K562 (cell line): ENCODE measurements around the gene TSPAN13. TPM values are rescaled to one million over a fixed set of nuclear protein-coding genes. Genes with fewer than 3 reads are reported as not detected.

ENCODE experiments used
- ATAC-seq: fragments of 200-7000 bp; cut with Tn5 transposase; 3 replicates; pipeline ENCODE4 v1.9.1; 2020; ENCODE audit warnings: moderate library complexity
- BruUV-seq: library from RNA; stranded (reverse); fragments of 400-500 nt; replicated peaks from 2 replicates; lab custom pipeline; 2021; lab: Mats Ljungman, UMichigan
- CTCF ChIA-PET: fragments of 300-600 bp; formaldehyde crosslinking; extraction: SDS; loops from one replicate; lab custom pipeline; 2021; ENCODE audit warnings: low intra/inter-chr PET ratio; lab: Yijun Ruan, JAX
- POLR2A ChIA-PET: fragments of 300-600, 350-650 bp; sonication (Branson Sonifier 250); formaldehyde crosslinking; extraction: SDS; loops from one replicate; lab custom pipeline; 2021; ENCODE audit warnings: antibody characterized with exemption, inconsistent platforms; lab: Yijun Ruan, JAX
- DNase-seq, 4 experiments: peaks; one replicate each; pipeline versions ENCODE4 v3.0.0 to v3.0.0-alpha.2; 2011 to 2018; ENCODE audit warnings: low spot score in 3 of 4, mixed read lengths in 3 of 4; ENCODE audit errors: extremely low read depth in 1 of 4
- FAIRE-seq: peaks from 2 replicates; lab custom pipeline; 2011; peaks lifted over from hg19 to GRCh38; lab: Jason Lieb, UNC
- H2AFZ ChIP-seq: 2 replicates; pipeline ENCODE4 v1.6.0; 2011; ENCODE audit warnings: low read depth, low read length, control low read depth, inconsistent platforms
- H3K27ac ChIP-seq: fragments of 200-600 bp; 3 replicates; pipeline ENCODE4 v1.8.0; 2011; ENCODE audit warnings: low read depth, mild to moderate bottlenecking, control low read depth, inconsistent platforms, low read length, moderate library complexity, mixed read lengths; ENCODE audit errors: extremely low read depth
- H3K27me3 ChIP-seq, 2 experiments: fragments of 300-600 bp in 1 of 2; 2 replicates in 1 of 2; 3 replicates in 1 of 2; pipeline versions ENCODE4 v1.6.0 to v1.8.0; 2011; ENCODE audit warnings: inconsistent platforms in 2 of 2, low read length in 2 of 2, mild to moderate bottlenecking in 1 of 2, mixed read lengths in 1 of 2, moderate library complexity in 1 of 2; ENCODE audit not compliant: control insufficient read depth in 2 of 2, insufficient read depth in 2 of 2
- H3K36me3 ChIP-seq: fragments of 300-600 bp; 3 replicates; pipeline ENCODE4 v1.8.0; 2011; ENCODE audit warnings: mild to moderate bottlenecking, low read length, inconsistent platforms; ENCODE audit not compliant: control insufficient read depth, insufficient read depth
- H3K4me1 ChIP-seq, 2 experiments: fragments of 200-600 bp in 1 of 2; replicated peaks in 1 of 2; 2 replicates in 1 of 2; 3 replicates in 1 of 2; pipeline versions ENCODE4 v1.5.1 to v1.8.0; 2011; ENCODE audit warnings: inconsistent platforms in 2 of 2, low read length in 2 of 2, mild to moderate bottlenecking in 1 of 2, mixed read lengths in 1 of 2, moderate library complexity in 1 of 2; ENCODE audit not compliant: control insufficient read depth in 2 of 2, insufficient read depth in 2 of 2
- H3K4me2 ChIP-seq: 2 replicates; pipeline ENCODE4 v1.6.1; 2011; ENCODE audit warnings: low read length, control low read depth, inconsistent platforms, mixed read lengths; ENCODE audit not compliant: insufficient read depth
- H3K4me3 ChIP-seq: fragments of 200-600 bp; sonication (generic), shearing (Covaris generic); 2 replicates; pipeline ENCODE4 v1.5.1; 2016; ENCODE audit warnings: control low read depth, inconsistent platforms
- H3K79me2 ChIP-seq: fragments of 200-600 bp; 3 replicates; pipeline ENCODE4 v1.8.0; 2011; ENCODE audit warnings: low read length, inconsistent platforms; ENCODE audit not compliant: control insufficient read depth, insufficient read depth
- H3K9ac ChIP-seq, 2 experiments: 2 replicates each; pipeline versions ENCODE4 v1.6.0 to v1.6.1; 2011; ENCODE audit warnings: low read depth in 2 of 2, low read length in 2 of 2, control low read depth in 1 of 2, inconsistent platforms in 1 of 2, mild to moderate bottlenecking in 1 of 2, mixed read lengths in 1 of 2; ENCODE audit not compliant: insufficient read depth in 1 of 2
- H3K9me1 ChIP-seq: one replicate; pipeline ENCODE4 v1.6.0; 2011; ENCODE audit warnings: inconsistent platforms, mild to moderate bottlenecking, low read length, moderate library complexity; ENCODE audit not compliant: control insufficient read depth, insufficient read depth
- H3K9me3 ChIP-seq: replicated peaks from 2 replicates; pipeline ENCODE4 v1.5.1; 2011; ENCODE audit warnings: low read depth, low read length, inconsistent platforms; ENCODE audit not compliant: control insufficient read depth, insufficient read depth
- H4K20me1 ChIP-seq: replicated peaks from 2 replicates; pipeline ENCODE4 v1.6.1; 2011; ENCODE audit warnings: low read length, inconsistent platforms, mixed read lengths; ENCODE audit not compliant: control insufficient read depth, insufficient read depth
- GTF2E2 ChIP-seq: fragments of 200-800 bp; sonication (Bioruptor generic); IDR thresholded peaks from 2 replicates; pipeline ENCODE4 v1.6.1; 2016; ENCODE audit warnings: missing genetic modification characterization, missing compliant biosample characterization
- SRSF9 ChIP-seq: fragments of 200-400 bp; formaldehyde crosslinking; IDR thresholded peaks from 2 replicates; pipeline ENCODE4 v1.6.1; 2017; ENCODE audit warnings: low read depth, low read length, borderline replicate concordance
- ZFX ChIP-seq: sonication (generic); formaldehyde crosslinking; IDR thresholded peaks from 2 replicates; pipeline ENCODE4 v1.8.0; 2022; ENCODE audit warnings: mild to moderate bottlenecking, missing genetic modification reagents, moderate library complexity
- ZNF512 ChIP-seq: IDR thresholded peaks from 2 replicates; pipeline ENCODE4 v1.6.1; 2016; ENCODE audit warnings: missing genetic modification characterization, missing compliant biosample characterization
- ZNF766 ChIP-seq: fragments of 200-800 bp; sonication (Bioruptor generic); conservative IDR thresholded peaks from 2 replicates; pipeline ENCODE4 v1.6.1; 2016; ENCODE audit warnings: missing genetic modification characterization, missing compliant biosample characterization
- WGBS: fragments of 100-300 bp; shearing (Covaris generic); methylation state at CpG from one replicate; pipeline ENCODE4 v1.1.6; 2016; ENCODE audit warnings: low coverage, mixed read lengths; ENCODE audit not compliant: insufficient coverage; ENCODE audit errors: missing lambda C conversion rate; 5-methylcytosine and 5-hydroxymethylcytosine counted together
- in situ Hi-C: fragments of 300-500 bp; cut with MboI; formaldehyde crosslinking; loops from 4 replicates; pipeline ENCODE4 v1.15.0; 2018; ENCODE audit warnings: inconsistent platforms, mixed read lengths
- intact Hi-C: fragments of 100-400 bp; cut with micrococcal nuclease; formaldehyde crosslinking; loops from 2 replicates; pipeline ENCODE4 v1.14.2; 2022
- polyA plus RNA-seq, 8 experiments: library from polyadenylated mRNA; depleted of rRNA in 4 of 8; stranded (reverse) in 5 of 8; unstranded in 3 of 8; fragments of >200 nt; fragmentation: Nextera tagmentation in 2 of 8; fragmentation: Illumina TruSeq in 1 of 8; extraction: Ambion mirVana in 2 of 8; extraction: Trizol in 1 of 8; gene quantifications; 2 replicates each; pipeline versions ENCODE4 v1.2.1 to v1.2.3, GENCODE V29; 2011 to 2014; ENCODE audit warnings: inconsistent platforms in 1 of 8, missing spikeins in 1 of 8
- total RNA-seq, 7 experiments: library from RNA; depleted of rRNA in 6 of 7; stranded (reverse); fragments of >200 nt in 6 of 7; fragmentation: Illumina TruSeq in 2 of 7; extraction: Trizol in 2 of 7; gene quantifications; 2 replicates each; pipeline versions ENCODE4 v1.2.1 to v1.2.3, GENCODE V29; 2011 to 2021; ENCODE audit warnings: low replicate concordance in 1 of 7

The TSPAN13 gene
- total and polyA plus RNA-seq, 9 of the 15 experiments (the other 6 are each of a cell fraction or from before 2014, with no cell fraction given) = 7.8 to 46.3 (median 20.0) TPM

GRCh38 chr7:16759840-16760239, 6.3 kb downstream of the TSPAN13 start:
- DNase-seq = no peak
- ChIA-PET CTCF (no interaction called here), POLR2A (interaction anchor here (0.7 kb wide), 1 partner anchor 15 kb away, joined by 4 read pairs; no protein-coding TSS in a partner anchor)
- no peak for TF ChIP-seq GTF2E2 (tag)
- TF ChIP-seq ZNF766 (CRISPR knock-in tag) = no peak
- no peak for TF ChIP-seq ZNF512 (tag)
- no peak for TF ChIP-seq SRSF9
- no peak for TF ChIP-seq ZFX (CRISPR knock-in tag)
- no TSS peak for BruUV-seq
- Histone ChIP-seq H3K9me3 (no peaks in the 10 kb centered on the region; the same call in 1 of the 2 replicates), H3K4me3 (no peak overlapping the region), H3K9ac (no peak overlapping the region), H3K27me3 (no peaks in the 10 kb centered on the region), H3K9me1 (no peaks in the 10 kb centered on the region), H2AFZ (no peak overlapping the region), H3K4me2 (no peak overlapping the region), H3K79me2 (peaks cover 41% of the 10 kb centered on the region), H3K36me3 (no peaks in the 10 kb centered on the region; the same call in 1 of the 3 replicates), H4K20me1 (no peaks in the 10 kb centered on the region), H3K4me1 (peaks cover 0 to 7% of the 10 kb centered on the region in 2 experiments; a peak in 2 of 5 replicates), H3K27ac (no peak overlapping the region)
- no peak for ATAC-seq
- no peak for FAIRE-seq
- in situ Hi-C loops = no loop called here
- intact Hi-C loops = loop anchor here (10.0 kb wide), 3 partner anchors 55 to 495 kb away; partner anchors contain the start of gene CRPPA
- WGBS = 92% methylated on average over 1 of the region's 1 CpG
